Adipose tissue (tissue), 3 donors: ENCODE data around the gene CCNJL. TPM values are rescaled to one million over a fixed set of nuclear protein-coding genes. Genes with fewer than 3 reads are reported as not detected.

Source experiments
- H3K27ac ChIP-seq: one replicate; pipeline ENCODE4 v1.5.1; 2013; ENCODE audit warnings: low read depth, low read length
- WGBS, 3 donors: extraction: QIAGEN DNeasy Blood & Tissue Kit; methylation state at CpG; one replicate each; pipeline ENCODE4 v1.1.7; 2013; 5-methylcytosine and 5-hydroxymethylcytosine counted together
- polyA plus RNA-seq, 3 donors: library from polyadenylated mRNA; stranded (reverse); fragments of 200-250 nt; gene quantifications; one replicate each; pipeline ENCODE4 v1.2.3, GENCODE V29; 2013
- donor health status: healthy with polysubstance abuse.
- donor health status: Bipolar disorder and iron deficiency.
- donor health status: healthy.

CCNJL gene
- polyA plus RNA-seq, 3 donors: 0.09 to 1.3 (median 0.89) TPM

DNA sequence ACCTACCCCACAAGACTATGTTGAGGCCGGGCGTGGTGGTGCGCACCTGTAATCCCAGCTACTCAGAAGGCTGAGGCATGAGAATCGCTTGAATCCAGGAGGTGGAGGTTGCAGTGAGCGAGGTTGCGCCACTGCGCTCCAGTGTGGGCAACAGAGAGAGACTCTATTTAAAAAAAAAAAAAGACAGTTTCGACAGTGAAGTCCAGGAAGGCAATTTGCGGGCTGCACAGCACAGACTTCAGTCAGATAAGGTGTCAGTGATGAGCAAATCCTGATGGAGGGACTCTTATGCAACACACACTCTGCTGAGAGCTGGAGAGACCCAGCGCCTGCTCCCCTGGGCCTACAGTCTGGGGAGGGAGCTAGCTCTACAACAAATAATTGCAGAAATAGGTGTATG is 14.2 kb downstream of the CCNJL start:
- no peak overlapping the region for H3K27ac ChIP-seq
- WGBS, 3 donors: 75 to 96% (median 90%) methylated on average over 10 of the region's 10 CpGs

DNA sequence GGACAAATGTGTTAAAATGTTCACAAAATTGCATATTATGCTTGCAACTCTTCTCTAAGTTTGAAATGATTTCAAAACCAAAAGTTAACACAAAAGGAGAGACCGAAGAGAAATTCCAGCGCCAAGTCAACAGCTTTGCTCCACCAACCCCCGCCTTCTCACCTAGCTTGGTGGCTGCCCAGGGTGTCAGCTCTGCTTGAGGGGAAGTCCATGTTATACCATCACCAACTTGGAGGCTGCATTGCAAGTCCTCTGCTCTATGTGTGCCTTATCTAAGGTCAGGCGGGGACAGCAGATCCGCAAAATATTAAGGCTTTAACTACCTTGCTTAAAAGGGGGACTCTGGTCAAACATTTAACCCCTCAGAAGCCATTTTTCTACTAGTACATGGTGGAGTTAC is 14.6 kb downstream of the CCNJL start:
- 81 to 87% (median 84%) methylated on average over 5 of the region's 5 CpGs for WGBS, 3 donors
- H3K27ac ChIP-seq: no peak overlapping the region

DNA sequence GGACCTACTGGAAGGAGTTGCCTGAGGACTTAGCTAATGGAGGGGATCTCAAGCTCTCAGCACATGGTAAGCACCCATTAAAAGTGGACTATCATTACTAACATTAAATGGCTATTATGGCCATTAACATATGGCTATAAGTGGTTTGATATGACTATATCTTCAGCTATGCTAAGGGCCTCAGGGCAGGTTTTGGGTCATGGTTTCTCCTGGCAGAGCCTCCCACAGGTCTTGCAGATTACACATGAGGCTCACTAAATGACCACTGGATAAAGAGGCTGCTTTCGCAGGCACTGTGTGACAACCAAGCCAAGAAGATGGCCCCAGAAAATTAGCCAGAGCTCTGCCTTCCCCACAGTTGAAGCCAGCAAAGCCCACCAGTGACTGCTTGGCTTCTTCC is 15.4 kb downstream of the CCNJL start:
- 96 to 100% (median 97%) methylated on average over 1 of the region's 1 CpG for WGBS, 3 donors

DNA sequence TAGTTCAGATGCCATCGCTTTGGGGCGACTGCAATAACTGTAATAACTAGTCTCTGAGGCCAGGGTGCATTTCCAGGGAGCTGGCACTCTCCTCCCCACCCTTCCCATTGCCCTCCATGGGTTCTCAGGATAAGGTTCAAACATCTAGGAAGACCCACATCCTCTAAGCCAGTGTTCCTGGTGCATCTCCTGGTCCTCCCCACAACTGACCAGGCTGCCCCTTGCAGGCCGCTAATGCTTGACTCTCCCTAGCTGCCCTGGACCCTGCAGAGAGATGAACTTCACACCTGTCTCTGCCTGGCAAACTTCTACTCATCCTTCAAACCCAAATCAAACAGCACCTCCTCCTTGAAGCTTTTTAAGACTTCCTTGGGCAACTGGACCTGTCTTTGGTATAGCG is 15.9 kb downstream of the CCNJL start:
- WGBS, 3 donors: 89 to 97% (median 94%) methylated on average over 4 of the region's 4 CpGs
- no peak overlapping the region for H3K27ac ChIP-seq

More for the DNA sequence above, 15.4 kb downstream of the CCNJL start:
- no peak overlapping the region for H3K27ac ChIP-seq

DNA sequence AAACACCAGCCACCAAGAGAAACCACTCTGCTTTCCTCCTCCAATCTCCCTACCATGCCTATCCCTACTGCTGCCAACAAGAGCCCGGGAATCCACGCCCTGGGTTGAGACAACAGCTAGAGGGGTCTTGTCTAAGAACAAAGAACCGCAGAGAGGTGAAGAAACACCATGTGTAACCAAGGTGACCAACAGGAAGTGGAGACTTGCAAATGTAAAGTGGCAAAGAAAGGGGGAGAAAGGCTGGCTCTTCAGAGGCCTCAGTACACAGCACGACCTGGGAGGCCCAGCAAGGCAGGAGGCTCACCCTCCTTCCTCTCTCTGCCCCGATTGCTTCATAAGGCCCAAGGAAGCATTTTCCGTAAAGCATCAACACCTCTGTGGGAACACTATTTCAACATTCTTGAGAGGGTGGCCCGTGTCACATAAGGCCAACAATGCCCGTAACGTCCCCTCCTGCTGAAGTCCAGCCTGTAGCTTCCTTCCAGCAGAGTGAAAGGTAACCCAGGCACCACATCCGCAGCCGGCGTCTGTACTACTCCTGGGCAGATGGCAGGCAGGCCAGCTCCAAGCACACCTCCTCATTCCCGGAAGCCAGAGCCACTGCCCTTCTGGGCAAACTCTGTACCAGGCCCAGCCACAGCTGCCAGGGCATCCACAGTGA is 18.3 kb downstream of the CCNJL start:
- no peak overlapping the region for H3K27ac ChIP-seq
- WGBS, 3 donors: 58 to 78% (median 61%) methylated on average over 13 of the region's 13 CpGs

DNA sequence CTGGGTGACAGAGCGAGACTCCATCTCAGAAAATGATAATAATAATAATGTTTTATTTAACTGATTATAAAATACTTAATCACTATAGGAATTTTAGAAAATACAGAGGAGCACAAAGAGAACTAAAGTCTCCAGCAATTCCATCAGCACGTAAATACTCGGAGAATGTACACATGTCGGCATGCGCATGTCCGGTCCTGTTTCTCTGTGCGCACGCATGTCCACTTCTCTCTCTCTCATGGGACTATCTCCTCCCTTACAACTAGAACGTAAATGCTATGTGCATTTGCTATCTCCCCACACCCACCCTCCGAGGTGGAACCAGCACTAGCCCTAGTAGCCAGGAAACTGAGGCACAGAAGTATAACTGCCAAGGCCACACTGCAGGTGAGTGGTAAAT is 19.0 kb downstream of the CCNJL start:
- WGBS, 3 donors: 96 to 97% (median 97%) methylated on average over 10 of the region's 10 CpGs
- H3K27ac ChIP-seq: no peak overlapping the region

DNA sequence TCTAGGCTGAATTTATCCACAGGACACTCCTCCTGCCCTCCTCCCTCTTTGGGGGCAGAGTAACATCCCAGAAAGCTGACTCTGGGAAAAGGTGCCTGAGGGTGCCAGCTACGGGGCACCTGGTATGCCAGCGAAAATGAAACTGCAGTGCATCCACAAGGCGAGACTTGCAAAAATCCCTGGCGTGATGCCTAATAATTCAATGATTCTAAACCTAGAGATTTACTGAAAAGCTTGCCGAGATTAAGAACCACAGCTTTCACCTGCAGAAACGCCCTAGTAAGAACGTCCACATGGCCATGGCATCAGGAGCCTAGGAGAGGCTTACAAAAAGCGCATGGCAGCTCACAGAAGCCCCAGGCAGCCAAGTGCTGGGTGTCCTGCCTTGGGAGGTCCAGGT is 20.9 kb downstream of the CCNJL start:
- 84 to 87% (median 86%) methylated on average over 8 of the region's 8 CpGs for WGBS, 3 donors
- H3K27ac ChIP-seq: no peak overlapping the region

DNA sequence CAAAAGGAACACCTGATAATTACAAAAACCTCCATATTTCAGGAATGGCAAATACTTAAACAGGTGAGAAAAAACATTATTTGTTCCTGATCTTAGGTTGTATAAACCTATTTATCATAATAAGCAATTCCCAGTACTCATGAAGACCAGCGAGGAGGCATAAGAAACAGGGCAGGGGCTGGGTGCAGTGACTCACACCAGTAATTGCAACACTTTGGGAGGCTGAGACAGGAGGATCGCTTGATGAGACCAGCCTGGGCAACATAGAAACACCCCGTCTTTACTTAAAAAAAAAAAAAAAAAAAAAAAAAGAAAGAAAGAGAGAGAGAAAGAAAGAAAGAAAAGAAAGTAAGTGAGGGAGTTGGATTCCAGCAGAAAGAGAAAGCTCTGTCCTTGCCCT is 21.6 kb downstream of the CCNJL start:
- WGBS, 3 donors: 95 to 98% (median 96%) methylated on average over 3 of the region's 3 CpGs
- no peak overlapping the region for H3K27ac ChIP-seq

DNA sequence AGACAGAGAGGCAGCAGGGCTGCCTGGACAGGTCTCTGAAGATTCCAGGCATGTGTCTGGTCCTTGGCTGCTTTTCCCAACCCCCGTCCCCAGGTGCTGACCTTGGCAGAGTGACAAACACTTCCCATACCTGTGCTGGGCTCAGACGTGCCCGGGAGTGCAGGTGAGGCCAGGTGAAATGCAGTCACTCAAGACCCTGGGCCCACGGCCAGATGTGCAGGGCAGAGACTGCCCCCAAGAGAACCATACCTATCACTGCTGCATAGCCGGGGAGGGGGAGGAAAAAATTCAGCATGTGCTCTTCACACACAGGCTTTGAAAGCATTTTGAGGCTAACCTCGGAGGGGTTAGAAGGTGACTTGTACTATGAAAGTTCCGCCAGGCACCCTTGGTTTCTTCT is 22.6 kb downstream of the CCNJL start:
- no peak overlapping the region for H3K27ac ChIP-seq
- 37 to 73% (median 71%) methylated on average over 7 of the region's 7 CpGs for WGBS, 3 donors

DNA sequence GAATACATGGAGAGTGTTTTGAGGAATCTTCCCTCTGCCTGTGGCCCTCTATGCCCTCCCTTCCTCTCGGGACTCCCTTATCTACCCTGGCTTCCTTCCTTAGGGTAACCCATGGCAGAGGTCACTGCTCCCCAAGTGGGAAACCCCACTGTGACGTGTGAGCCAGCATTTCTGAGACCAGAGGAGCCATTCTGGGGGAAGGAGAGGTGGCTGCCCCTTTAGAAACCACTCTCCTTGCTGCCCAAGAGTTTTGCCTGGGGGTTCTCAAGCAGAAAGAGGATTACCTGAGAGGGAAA is 23.1 kb downstream of the CCNJL start:
- WGBS, 3 donors: 39 to 55% (median 40%) methylated on average over 2 of the region's 2 CpGs
- H3K27ac ChIP-seq: no peak overlapping the region

DNA sequence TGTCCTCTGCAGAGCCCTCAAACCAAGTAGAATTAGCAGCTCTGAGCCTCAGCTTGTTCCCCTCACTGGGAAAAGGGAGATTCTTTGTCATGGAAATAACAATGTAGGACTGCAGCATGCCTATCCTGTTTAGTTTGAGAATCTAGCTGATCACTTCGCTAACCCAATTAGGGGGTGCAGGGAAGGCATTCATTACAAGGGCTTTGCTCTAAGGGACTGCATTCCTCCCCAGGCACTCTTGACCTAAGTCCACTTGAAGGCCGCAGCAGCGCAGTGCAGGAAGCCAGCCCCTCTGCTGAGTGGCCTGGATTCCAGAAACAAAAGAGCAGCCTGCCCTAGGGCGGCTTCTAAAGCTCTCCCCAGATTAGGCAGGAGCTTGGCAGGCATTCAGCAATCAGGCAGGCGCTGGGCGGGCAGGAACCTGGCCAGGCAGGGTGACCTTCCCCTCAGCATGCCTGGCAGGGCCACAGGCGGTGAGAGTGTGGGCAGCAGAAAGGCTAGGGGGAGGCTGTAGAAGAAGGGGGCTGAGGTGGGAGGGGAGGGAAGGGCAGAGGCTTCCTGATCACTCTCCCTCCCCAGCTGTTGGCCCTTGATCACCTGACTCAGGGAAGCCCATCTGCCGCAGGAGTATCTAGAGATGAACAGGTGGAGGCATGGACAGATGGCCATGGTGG is 24.8 kb downstream of the CCNJL start:
- 24 to 63% (median 37%) methylated on average over 8 of the region's 8 CpGs for WGBS, 3 donors
- no peak overlapping the region for H3K27ac ChIP-seq

DNA sequence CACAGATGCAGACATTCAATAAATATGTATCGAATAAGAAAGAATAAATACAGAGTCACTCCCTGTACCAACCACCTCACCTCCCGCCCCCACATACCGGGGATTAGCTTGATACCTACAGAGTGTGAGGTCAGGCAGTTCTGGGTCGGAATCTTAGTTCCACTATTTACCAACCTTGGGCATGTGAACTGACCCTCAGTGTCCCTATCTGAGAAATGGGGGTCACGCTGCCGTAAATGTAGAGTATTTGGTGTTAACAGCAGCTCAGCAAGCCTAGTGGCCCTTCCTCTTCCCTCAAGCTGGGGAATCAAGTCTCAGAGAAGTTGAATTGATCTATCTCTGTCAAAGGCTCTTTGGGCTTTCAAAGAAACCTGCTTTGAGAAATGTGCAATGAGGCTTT is 25.4 kb downstream of the CCNJL start:
- no peak overlapping the region for H3K27ac ChIP-seq
- 89 to 95% (median 94%) methylated on average over 6 of the region's 6 CpGs for WGBS, 3 donors

DNA sequence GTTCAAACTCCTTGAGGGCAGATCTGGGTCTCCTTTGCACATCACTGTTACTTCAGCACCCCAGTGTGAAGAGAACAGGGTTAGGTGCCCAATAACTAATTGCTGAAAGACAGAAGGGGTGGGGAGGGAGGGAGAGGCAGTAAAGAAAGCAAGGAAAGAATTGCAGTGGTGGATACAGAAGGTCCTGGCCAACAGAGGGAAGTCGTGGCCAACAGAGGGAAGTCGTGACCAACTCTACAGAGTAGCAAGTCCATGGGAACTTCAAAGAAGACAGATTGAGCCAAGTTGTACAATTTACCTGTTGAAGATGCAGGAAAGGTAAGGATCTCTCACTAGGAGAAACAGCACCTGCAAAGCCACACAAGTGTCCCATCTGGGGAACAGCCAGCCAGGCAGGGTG is 27.0 kb downstream of the CCNJL start:
- 42 to 98% (median 57%) methylated on average over 2 of the region's 2 CpGs for WGBS, 3 donors
- H3K27ac ChIP-seq: no peak overlapping the region

DNA sequence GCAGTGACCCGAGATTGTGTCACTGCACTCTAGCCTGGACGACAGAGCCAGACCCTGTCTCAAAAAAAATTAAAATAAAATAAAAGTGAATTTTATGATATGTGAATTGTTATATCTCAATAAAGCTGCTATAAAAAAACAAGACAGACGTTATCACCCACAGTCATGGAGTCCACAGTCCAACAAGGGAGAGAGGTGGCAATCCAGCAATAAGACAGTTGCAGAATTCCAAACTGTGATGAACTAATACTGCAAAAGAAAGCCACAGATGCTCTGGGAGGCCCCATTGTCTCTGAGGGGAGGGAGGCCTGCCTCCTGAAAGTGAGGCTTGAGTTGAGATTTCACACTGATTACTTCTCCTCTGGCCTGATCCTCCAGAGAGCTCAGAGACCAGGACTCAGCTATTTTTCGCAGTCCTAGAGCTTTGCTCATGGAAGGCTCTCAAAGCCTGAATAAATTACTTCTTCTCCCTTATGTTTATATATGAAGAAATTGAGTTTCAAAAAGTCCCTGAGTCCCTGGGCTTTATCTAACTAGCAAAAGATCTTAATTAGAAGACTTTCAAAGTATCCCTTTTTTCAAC is 28.0 kb downstream of the CCNJL start:
- WGBS, 3 donors: 88 to 93% (median 90%) methylated on average over 4 of the region's 4 CpGs
- H3K27ac ChIP-seq: no peak overlapping the region

DNA sequence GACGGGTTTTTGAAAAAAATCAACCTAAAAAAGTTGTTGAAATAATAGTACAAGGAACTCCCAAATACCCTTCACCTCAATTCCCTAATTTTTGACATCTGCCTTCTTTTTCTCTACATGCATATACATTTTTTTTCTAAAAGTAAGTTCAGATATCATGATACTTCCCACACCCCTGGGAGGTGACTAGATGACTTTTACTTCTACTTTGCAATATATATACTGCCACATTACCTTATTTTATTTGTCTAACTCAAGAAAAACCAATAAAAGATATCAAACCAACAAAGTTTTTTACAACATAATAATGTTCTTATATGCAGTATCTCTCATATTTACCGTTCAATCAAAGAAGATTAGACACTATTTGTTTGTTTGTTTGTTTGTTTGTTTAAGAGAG is 31.1 kb downstream of the CCNJL start:
- WGBS, 3 donors: 84 to 92% (median 89%) methylated on average over 2 of the region's 2 CpGs
- H3K27ac ChIP-seq: no peak overlapping the region

DNA sequence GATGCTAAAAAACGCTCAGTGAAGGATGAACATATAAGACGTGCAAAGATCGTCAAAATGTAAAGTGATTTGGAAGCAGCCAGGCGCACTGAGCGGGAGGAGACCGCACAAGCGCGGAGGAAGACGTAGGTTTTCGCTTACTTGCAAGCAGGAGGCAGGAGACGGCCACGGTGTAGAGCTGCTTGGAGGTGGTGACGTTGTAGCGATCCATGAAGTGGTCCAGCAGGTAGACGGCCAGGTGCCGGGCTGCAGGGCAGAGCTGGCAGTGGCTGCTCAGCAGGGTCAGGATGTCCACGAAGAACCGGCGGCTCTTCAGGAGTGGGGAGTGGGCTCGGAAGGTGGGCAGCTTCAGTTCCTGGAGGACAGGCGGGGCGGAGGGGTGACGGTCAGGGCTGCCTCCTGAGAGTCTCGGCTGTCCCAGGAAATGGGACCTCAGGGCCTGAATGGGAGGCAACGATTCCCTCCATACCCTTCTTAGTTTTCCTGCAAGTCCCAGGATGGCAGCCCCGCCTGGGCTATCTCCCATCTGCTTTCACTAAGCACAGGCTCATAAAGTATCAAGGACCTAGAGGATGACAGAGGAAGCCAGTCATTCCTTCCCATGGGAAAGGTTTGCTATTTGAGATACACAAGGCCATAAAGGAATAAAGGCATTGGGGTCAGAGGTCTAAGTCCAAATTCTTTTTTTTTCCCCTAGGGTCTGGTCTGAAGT is 31.8 kb downstream of the CCNJL start:
- WGBS, 3 donors: 90 to 97% (median 92%) methylated on average over 26 of the region's 26 CpGs
- no peak overlapping the region for H3K27ac ChIP-seq

DNA sequence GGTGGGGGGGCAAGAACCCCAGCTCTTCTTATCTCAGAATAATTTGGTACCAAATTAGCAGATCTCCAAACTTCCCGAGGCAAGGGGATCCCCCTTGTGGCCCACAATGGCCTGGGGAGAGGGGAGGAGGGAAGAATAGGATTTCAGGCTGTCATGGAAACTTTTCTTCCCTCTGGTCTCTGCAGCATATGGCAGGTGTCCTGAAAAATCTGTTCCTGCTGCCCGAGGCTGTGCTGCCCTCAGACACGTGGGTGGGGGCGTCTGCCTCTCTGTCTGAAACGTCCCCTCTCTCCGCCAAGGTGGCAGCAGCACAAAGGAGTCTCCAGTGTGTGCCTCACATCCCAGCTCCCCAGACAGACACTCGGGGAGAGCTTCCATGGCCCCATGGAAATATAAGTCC is 34.0 kb downstream of the CCNJL start:
- WGBS, 3 donors: 55 to 84% (median 72%) methylated on average over 7 of the region's 7 CpGs

DNA sequence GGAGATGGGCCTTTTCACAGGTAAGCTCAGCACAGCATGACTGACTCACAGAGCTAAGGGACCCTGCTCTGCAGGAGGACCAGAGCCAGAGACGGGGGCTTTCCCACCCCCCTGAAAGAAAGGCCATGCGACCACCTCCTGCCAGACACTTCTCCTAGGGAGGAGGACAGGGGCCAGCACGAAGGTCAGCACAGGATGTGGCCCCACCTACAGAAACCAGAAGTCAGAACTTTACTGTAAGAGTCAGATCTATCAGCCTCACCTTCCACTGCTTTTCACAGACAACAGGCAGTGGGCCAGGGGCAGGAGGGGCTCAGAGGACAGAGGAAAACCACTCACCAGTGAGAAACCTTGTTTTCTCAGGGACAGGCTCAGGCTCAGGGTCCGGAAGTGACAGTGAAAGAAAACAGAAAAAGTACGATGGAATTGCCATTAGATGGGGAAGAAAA is 37.9 kb downstream of the CCNJL start:
- no peak overlapping the region for H3K27ac ChIP-seq
- 61 to 78% (median 63%) methylated on average over 5 of the region's 5 CpGs for WGBS, 3 donors

More for the DNA sequence above, 34.0 kb downstream of the CCNJL start:
- H3K27ac ChIP-seq: no peak overlapping the region

DNA sequence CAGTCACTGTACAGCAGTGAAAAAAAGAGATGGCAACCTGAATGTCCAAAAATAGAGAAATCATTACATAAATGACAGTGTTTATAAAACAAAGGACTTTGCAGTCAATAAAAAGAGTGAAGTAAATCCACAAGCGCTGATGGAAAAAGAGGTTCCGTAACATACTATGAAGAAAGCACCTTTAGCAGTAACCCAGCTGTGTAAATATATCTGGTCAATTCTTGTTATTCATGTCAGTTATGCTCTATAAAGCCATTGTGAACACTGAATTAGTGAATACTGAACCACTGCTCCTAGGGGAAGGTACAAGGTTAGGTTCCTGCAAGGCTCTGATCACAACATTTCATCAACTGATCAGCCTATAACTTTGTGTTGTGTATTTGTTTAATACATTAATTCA is 39.5 kb downstream of the CCNJL start:
- no peak overlapping the region for H3K27ac ChIP-seq
- 88 to 100% (median 92%) methylated on average over 2 of the region's 2 CpGs for WGBS, 3 donors
